GM11168 (cell line): Measurements from ENCODE around the gene FAM171A1.

ENCODE experiments used
- in situ Hi-C: fragments of 300-500 bp; cut with MboI; formaldehyde crosslinking; loops from one replicate; pipeline ENCODE4 v1.12.0; 2022; ENCODE audit warnings: low sequenced_read_pairs; ENCODE audit not compliant: unreplicated experiment

The FAM171A1 gene

GRCh38 chr10:15374566-15374965 is 3.5 kb upstream of the FAM171A1 start:
- in situ Hi-C loops: no loop called here

DNA sequence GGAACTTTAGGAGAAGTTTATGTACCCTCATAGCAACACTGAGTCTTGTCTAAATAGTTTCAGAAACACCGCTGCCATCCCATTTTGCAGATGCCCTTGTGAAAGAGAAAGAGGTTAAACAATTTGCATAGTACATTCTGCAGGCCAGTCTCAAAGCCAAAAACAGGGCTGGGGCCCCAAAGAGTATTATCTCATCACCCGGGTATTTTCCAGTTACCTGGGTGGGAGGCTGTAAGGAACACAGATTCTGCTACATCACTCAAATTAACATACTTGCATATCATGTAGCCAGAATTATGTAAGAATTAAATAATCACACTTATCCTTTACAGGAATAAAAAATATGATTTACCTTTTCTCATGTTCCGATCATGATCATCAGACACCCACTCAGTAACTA is 3.1 kb upstream of the FAM171A1 start:
- in situ Hi-C loops: no loop called here

GRCh38 chr10:15373199-15373598 is 2.1 kb upstream of the FAM171A1 start:
- in situ Hi-C loops: no loop called here

DNA sequence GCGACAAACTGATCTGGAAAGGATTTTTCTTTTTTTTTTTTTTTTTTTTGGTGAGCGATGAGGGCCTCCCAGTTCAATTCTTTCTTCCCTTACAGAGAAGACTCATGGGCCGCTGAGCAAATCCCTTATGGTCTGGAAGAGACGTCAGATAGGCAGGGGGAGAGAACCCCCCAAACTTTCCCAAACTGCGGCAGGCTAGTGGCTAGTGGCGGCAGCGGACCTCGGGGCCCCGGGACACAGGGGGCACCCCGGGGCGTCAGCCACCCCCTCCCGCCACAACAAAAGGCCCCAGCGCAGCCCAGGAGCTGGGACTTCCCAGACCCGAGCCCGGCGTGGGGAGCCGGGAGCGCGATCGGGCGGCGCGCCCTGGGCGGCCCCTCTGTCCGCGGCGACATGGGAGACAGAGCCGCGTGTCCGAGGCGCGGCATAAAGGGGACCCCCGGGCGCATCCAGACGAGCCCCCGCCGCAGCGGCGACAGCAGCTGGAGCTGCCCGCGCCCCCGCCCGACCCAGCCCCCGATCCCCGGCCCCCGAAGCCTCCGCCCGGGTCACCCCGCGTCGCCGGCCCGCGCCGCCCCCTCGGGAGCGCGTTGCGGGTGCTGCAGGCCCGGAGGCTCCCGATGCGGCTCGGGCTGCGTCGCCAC is 755 bp downstream of the FAM171A1 start:
- in situ Hi-C loops: no loop called here

DNA sequence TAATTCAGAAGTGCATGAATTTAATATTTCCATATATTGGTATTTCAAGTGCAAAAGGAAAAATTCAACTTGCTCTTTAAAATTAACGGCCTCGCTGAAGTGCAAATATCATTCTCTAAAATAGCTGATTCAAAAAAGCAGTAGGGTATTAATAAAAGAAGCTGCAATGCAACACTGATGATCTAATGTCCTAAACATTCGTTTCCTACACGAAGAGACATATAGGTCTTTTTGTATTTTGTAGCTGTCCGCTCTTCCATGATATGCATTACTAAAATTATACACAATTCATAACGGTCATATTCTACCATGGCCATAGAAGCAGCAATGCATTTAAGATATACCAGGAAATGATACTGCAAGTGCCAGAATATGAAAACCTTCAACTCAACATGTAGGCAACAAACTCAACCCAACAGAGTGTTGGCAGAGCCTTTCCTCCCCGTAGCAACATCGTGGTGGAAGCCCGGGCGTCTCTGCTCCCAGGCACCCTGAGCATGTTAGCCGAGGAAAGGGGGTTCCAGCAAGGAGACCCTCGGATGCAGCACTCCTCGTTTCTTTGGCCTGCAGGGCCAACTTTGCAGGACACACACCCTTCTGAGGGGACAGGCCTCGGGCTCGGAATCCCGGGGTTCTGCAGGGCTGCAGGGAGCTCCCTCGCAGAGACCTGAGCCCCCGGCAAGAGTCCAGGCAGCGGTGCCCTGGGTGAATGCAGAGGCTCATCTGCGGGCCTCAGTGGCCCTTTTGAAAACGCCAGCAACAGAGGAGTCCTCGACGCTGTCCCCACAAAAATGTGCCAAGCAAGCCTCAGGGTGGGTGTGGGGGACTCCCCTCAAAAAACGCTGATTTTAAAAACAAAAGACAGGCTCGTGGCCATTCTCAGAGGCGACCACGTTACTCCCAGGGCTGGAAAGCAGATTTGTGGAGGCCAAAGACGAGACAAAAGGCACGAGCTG is 1.6 kb downstream of the FAM171A1 start:
- in situ Hi-C loops: no loop called here

- in situ Hi-C loops: no loop called here
Measured at GRCh38 chr10:15368101-15368855, 2.8 kb downstream of the FAM171A1 start.

DNA sequence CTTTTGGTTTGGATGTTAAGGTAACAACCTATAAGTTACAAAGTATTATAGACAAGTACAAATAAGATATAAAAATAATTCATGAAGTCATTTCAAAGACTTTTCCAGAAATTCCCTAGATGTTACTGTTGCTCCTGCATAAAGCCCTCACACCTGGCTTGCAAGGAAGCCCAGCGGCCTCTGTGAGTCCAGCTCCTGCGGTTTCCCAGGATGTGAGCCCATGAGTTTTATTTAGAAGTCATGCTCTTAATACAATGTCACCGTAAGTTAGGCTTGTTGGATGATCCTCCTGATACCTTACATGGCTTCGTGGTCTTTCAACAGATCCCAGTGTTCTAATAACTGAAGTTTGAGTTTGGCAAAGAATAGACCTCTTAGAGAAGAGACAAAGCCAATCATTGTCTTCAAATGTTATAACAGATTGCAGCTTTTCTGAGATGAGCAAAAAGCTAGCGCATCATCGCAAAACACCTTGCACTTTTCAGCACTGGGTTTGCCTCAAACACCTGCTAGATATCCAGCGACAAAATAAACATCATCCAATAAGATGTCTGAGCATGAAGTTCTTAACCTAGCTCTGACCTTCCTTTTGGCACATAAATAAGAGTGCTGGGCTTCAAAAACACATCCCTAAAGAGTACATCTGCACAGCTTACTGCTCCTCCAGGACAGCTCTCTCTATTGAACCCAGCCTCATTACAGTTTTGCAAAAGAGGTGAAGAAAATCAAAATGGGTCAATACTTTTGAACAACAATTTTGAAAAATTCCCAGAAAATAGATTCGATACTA is 3.6 kb downstream of the FAM171A1 start:
- in situ Hi-C loops: no loop called here

DNA sequence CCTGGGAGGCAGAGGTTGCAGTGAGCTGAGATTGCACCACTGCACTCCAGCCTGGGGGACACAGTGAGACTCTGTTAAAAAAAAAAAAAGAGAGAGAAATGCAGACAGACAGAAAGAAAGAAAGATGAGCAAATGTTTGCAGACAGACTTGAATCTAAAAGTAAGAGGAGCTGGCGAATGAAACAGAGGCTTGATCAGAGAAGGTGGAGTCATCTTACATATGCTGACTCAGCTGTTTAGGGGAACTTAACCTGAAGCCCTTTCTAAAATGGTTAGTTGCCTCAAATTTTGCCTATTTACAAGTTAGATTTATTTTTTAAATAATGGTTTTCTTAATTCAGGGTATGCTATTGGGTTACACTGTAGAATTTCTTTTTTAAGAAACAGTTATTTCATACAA is 5.4 kb downstream of the FAM171A1 start:
- in situ Hi-C loops: no loop called here

DNA sequence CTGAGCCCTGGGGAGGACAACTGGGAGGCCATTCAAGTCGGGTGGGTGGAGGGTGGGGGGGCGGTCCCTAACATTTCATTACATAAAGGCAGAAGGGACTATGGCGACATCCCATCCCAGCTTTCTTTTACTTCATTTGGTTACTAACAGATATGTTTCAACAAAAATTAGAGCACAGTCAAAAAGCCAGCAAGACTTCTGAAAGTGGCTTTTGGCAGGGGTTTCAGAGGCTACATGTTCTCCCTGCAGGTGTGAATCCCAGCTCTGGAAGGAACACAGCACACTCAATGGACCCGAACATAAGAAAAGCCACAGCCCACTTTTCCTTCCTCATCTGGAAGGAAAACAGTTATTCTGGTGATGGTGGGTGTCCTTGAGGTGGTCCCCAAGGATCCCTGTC is 7.1 kb downstream of the FAM171A1 start:
- in situ Hi-C loops: no loop called here

DNA sequence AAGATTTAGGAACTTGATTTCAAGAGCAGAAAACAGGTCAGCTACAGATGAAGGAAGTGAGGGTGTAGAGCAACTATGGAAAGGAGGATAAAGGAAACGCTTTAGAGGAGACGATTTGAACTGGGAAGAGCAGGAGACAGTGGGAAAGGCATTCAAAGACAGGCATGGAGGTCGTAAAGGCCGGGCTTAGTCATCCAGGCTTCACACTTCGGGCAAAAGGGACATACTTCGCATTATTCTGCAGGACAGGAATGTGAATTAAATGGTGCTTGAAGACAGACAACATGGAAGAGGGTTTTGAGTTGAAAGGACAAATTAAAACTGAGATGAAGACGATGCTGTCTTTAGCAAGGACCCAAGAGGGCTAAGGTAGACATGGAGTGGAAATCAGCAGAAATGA is 8.1 kb downstream of the FAM171A1 start:
- in situ Hi-C loops: no loop called here

DNA sequence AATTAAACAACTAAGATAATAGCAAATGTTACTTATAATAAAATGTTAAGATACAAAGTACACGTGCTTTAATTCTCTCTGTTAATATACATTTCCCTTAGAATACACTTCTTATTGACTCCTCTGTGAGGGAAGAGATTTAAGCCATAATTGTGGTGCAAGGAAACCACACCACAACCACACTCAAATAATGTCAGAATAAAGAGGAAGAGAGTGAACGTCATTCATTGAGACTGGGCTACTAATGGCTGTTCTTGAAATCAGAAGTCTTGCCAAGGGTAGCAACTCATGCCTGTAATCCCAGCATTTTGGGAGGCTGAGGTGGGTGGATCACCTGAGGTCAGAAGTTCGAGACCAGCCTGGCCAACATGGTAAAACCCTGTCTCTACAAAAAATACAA is 10.0 kb downstream of the FAM171A1 start:
- in situ Hi-C loops: no loop called here

- in situ Hi-C loops: no loop called here
Measured at GRCh38 chr10:15360566-15360965, 10.5 kb downstream of the FAM171A1 start.

DNA sequence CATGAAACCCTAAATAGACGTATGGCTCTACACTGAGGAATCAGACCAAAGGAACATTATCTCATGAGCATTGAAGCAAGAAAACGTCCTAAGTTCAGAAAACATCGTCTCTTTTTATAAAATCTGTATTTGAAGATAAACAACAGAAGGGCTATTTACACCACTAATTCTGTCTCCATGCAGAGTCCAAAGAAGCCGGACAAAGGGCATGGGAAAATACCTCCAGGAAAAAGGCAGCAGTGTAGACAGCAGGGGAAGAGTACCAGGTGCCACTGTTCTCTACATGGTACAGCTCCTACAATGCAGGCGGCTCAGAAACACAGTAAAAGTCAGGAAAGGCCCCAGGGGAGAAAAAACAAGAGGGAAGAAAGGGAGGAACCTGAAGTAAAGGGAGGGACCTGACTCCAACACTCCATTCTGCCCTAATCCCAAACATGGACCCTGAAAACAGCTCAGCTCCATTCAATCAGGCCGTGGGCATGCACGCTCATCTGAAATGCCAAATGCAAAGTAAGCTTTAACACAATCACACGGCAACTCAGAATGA is 17.5 kb downstream of the FAM171A1 start:
- in situ Hi-C loops: no loop called here

- in situ Hi-C loops: no loop called here
Measured at GRCh38 chr10:15352836-15353235, 18.3 kb downstream of the FAM171A1 start.

DNA sequence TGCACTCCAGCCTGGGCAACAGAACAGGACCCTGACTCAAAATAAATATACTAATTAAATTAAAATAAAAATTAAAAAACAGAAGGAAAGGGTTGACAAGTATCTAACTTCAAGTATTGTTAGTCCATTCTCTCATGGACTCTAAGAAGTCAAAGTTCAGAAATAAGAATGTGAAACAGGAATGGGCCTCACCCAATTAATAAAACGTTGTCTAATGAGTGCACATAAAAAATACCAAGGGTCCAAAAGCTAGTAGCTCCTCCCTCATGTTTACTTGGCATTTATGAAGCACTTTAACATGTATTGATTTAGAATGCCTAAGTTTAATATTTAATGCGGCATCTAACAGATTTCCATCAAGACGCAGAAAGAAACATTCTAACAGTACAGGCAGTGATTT is 18.9 kb downstream of the FAM171A1 start:
- in situ Hi-C loops: no loop called here

- in situ Hi-C loops: no loop called here
Measured at GRCh38 chr10:15351099-15351820, 19.8 kb downstream of the FAM171A1 start.

DNA sequence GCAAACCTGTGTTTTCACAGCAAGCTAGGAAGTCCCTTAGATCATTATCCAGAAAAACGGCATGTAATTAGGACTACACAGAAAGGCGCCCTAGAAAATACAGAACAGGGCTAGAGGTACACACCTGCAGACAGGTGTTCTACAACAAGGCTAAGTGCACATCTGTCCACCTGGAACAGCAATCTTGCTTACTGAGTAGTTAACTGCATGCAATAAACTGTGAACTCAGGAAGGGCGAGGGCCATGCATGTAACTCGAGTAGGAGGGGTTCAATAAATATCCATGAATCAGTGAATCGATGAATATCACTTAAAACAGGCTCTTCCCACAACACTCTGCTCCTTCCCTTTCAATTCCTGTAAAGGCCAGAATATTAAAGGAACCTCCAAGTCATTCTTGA is 22.0 kb downstream of the FAM171A1 start:
- in situ Hi-C loops: no loop called here

GRCh38 chr10:15348579-15348978 is 22.5 kb downstream of the FAM171A1 start:
- in situ Hi-C loops: no loop called here

GRCh38 chr10:15347150-15347549 is 23.9 kb downstream of the FAM171A1 start:
- in situ Hi-C loops: no loop called here
